H9 (cell line): ENCODE results near the gene ARID3A. TPM values are rescaled to one million over a fixed set of nuclear protein-coding genes. Genes with fewer than 3 reads are reported as not detected.

Experiments used
- DNase-seq: peaks from one replicate; pipeline ENCODE4 v3.0.0-alpha.2; 2017
- H2AFZ ChIP-seq: one replicate; pipeline ENCODE4 v1.6.1; 2013; ENCODE audit warnings: mild to moderate bottlenecking, low read length, control low read depth, moderate library complexity
- H2AK5ac ChIP-seq: 2 replicates; pipeline ENCODE4 v1.6.1; 2013; ENCODE audit warnings: low read length, control low read depth, mixed read lengths; ENCODE audit not compliant: insufficient read length
- H2BK120ac ChIP-seq: one replicate; pipeline ENCODE4 v1.6.1; 2013; ENCODE audit warnings: low read depth, mild to moderate bottlenecking, low read length, control low read depth, inconsistent platforms; ENCODE audit not compliant: poor library complexity, severe bottlenecking
- H2BK12ac ChIP-seq: 2 replicates; pipeline ENCODE4 v1.6.1; 2013; ENCODE audit warnings: low read length, control low read depth, mixed read lengths, low read depth; ENCODE audit not compliant: insufficient read length
- H2BK15ac ChIP-seq: 2 replicates; pipeline ENCODE4 v1.6.1; 2013; ENCODE audit warnings: low read depth, low read length, control low read depth
- H2BK20ac ChIP-seq: one replicate; pipeline ENCODE4 v1.6.1; 2013; ENCODE audit warnings: low read depth, mild to moderate bottlenecking, low read length, control low read depth, inconsistent platforms; ENCODE audit not compliant: poor library complexity, severe bottlenecking
- H2BK5ac ChIP-seq: 2 replicates; pipeline ENCODE4 v1.6.1; 2013; ENCODE audit warnings: low read length, control low read depth, mixed read lengths; ENCODE audit not compliant: insufficient read length
- H3K14ac ChIP-seq: 2 replicates; pipeline ENCODE4 v1.6.1; 2013; ENCODE audit warnings: low read length, control low read depth; ENCODE audit not compliant: insufficient read depth
- H3K18ac ChIP-seq: 2 replicates; pipeline ENCODE4 v1.6.1; 2013; ENCODE audit warnings: low read depth, mild to moderate bottlenecking, mixed read lengths, low read length, control low read depth; ENCODE audit not compliant: insufficient read length
- H3K23ac ChIP-seq: 2 replicates; pipeline ENCODE4 v1.6.1; 2013; ENCODE audit warnings: low read length, control low read depth, mixed read lengths, low read depth; ENCODE audit not compliant: insufficient read length
- H3K23me2 ChIP-seq: 2 replicates; pipeline ENCODE4 v1.6.1; 2013; ENCODE audit warnings: low read depth, mild to moderate bottlenecking, mixed read lengths, low read length, control low read depth; ENCODE audit not compliant: insufficient read length, poor library complexity, severe bottlenecking
- H3K27ac ChIP-seq: 2 replicates; pipeline ENCODE4 v1.5.1; 2013; ENCODE audit warnings: low read length, control low read depth, mixed read lengths, low read depth; ENCODE audit not compliant: insufficient read length
- H3K27me3 ChIP-seq: 2 replicates; pipeline ENCODE4 v1.6.1; 2013; ENCODE audit warnings: low read length, control low read depth, inconsistent platforms; ENCODE audit not compliant: insufficient read depth
- H3K4ac ChIP-seq: 2 replicates; pipeline ENCODE4 v1.6.1; 2013; ENCODE audit warnings: low read depth, mild to moderate bottlenecking, control low read depth, inconsistent platforms, low read length, moderate library complexity
- H3K4me1 ChIP-seq: 2 replicates; pipeline ENCODE4 v1.6.1; 2013; ENCODE audit warnings: low read length, control low read depth, inconsistent platforms; ENCODE audit not compliant: insufficient read depth
- H3K4me2 ChIP-seq: 2 replicates; pipeline ENCODE4 v1.6.1; 2013; ENCODE audit warnings: low read length, control low read depth, mixed read lengths; ENCODE audit not compliant: insufficient read length, insufficient read depth
- H3K56ac ChIP-seq: 2 replicates; pipeline ENCODE4 v1.6.1; 2013; ENCODE audit warnings: low read depth, mild to moderate bottlenecking, mixed read lengths, low read length, control low read depth; ENCODE audit not compliant: insufficient read length
- H3K79me1 ChIP-seq: 2 replicates; pipeline ENCODE4 v1.6.1; 2013; ENCODE audit warnings: low read depth, mild to moderate bottlenecking, moderate library complexity, low read length, control low read depth, inconsistent platforms; ENCODE audit not compliant: insufficient read depth, poor library complexity, severe bottlenecking
- H3K79me2 ChIP-seq: 2 replicates; pipeline ENCODE4 v1.6.1; 2013; ENCODE audit warnings: low read length, control low read depth, inconsistent platforms; ENCODE audit not compliant: insufficient read depth
- H3K9ac ChIP-seq: 2 replicates; pipeline ENCODE4 v1.6.1; 2013; ENCODE audit warnings: low read length, control low read depth, mixed read lengths; ENCODE audit not compliant: insufficient read length; ENCODE audit errors: extremely low read depth
- H3K9me3 ChIP-seq: one replicate; pipeline ENCODE4 v1.6.1; 2013; ENCODE audit warnings: low read depth, low read length, inconsistent platforms; ENCODE audit not compliant: control insufficient read depth
- H3T11ph ChIP-seq: one replicate; pipeline ENCODE4 v1.6.1; 2013; ENCODE audit warnings: mild to moderate bottlenecking, low read length, control low read depth, inconsistent platforms
- H4K20me1 ChIP-seq: one replicate; pipeline ENCODE4 v1.6.1; 2013; ENCODE audit not compliant: control insufficient read depth, insufficient read length, insufficient read depth
- H4K5ac ChIP-seq: 2 replicates; pipeline ENCODE4 v1.6.1; 2013; ENCODE audit warnings: low read depth, mild to moderate bottlenecking, mixed read lengths, low read length, control low read depth; ENCODE audit not compliant: insufficient read length
- H4K8ac ChIP-seq: replicated peaks from 2 replicates; pipeline ENCODE4 v1.6.1; 2013; ENCODE audit warnings: low read length, control low read depth, mixed read lengths, low read depth; ENCODE audit not compliant: insufficient read length
- H4K91ac ChIP-seq: 2 replicates; pipeline ENCODE4 v1.6.1; 2013; ENCODE audit warnings: low read depth, mild to moderate bottlenecking, moderate library complexity, mixed read lengths, low read length, control low read depth; ENCODE audit not compliant: insufficient read length
- H3K27ac Mint-ChIP-seq, 3 experiments: 2 replicates in 2 of 3; 3 replicates in 1 of 3; pipeline ENCODE4 v1.8.0; 2020 to 2021; ENCODE audit warnings: mixed read lengths in 3 of 3, mild to moderate bottlenecking in 1 of 3, moderate library complexity in 1 of 3
- H3K27me3 Mint-ChIP-seq: 2 replicates; pipeline ENCODE4 v1.8.0; 2021; ENCODE audit warnings: low read depth, mild to moderate bottlenecking, moderate library complexity, mixed read lengths
- H3K36me3 Mint-ChIP-seq, 3 experiments: 2 replicates in 2 of 3; 3 replicates in 1 of 3; pipeline ENCODE4 v1.8.0; 2020 to 2021; ENCODE audit warnings: low read depth in 3 of 3, mixed read lengths in 3 of 3; ENCODE audit not compliant: insufficient read depth in 1 of 3
- H3K4me1 Mint-ChIP-seq, 2 experiments: 2 replicates each; pipeline ENCODE4 v1.8.0; 2020; ENCODE audit warnings: mixed read lengths in 2 of 2
- H3K4me3 Mint-ChIP-seq, 2 experiments: 2 replicates in 1 of 2; 3 replicates in 1 of 2; pipeline ENCODE4 v1.8.0; 2020 to 2021; ENCODE audit warnings: mild to moderate bottlenecking in 2 of 2, mixed read lengths in 2 of 2, moderate library complexity in 1 of 2
- H3K9me3 Mint-ChIP-seq, 2 experiments: 2 replicates in 1 of 2; 3 replicates in 1 of 2; pipeline ENCODE4 v1.8.0; 2020; ENCODE audit warnings: mild to moderate bottlenecking in 2 of 2, mixed read lengths in 2 of 2, moderate library complexity in 1 of 2
- CTCF ChIP-seq: fragments of 200-600 bp; sonication (generic); conservative IDR thresholded peaks from 3 replicates; pipeline ENCODE4 v1.8.0; 2021; ENCODE audit warnings: antibody characterized with exemption, mild to moderate bottlenecking
- WGBS: extraction: QIAGEN DNeasy Blood & Tissue Kit; methylation state at CpG from one replicate; pipeline ENCODE4 v1.1.7; 2013; ENCODE audit warnings: missing lambda C conversion rate, low lambda C conversion rate, mixed read lengths; ENCODE audit not compliant: insufficient read length; ENCODE audit errors: extremely low coverage; 5-methylcytosine and 5-hydroxymethylcytosine counted together
- total RNA-seq: library from RNA; stranded (reverse); gene quantifications from 2 replicates; pipeline ENCODE4 v1.2.1, GENCODE V29; 2021

ARID3A gene
- total RNA-seq, 1 experiment from 2014 or later, result 98.3 TPM

- H3K79me1 ChIP-seq, result no peaks in the 10 kb centered on the region
- no peak overlapping the region for H2BK12ac ChIP-seq
- H2BK120ac ChIP-seq, result no peak overlapping the region
- no peaks in the 10 kb centered on the region for H3K27me3 Mint-ChIP-seq
- no peaks in the 10 kb centered on the region for H3K27me3 ChIP-seq
- no peak overlapping the region for H3K18ac ChIP-seq
- no peaks in the 10 kb centered on the region for H4K20me1 ChIP-seq
- DNase-seq, result no peak
- no peak overlapping the region for H2AK5ac ChIP-seq
- H3K23ac ChIP-seq, result no peak overlapping the region
- no peak overlapping the region for H2BK5ac ChIP-seq
- H3K36me3 Mint-ChIP-seq, result peaks cover 19 to 45% (median 32%) of the 10 kb centered on the region in 3 experiments
- H3K27ac Mint-ChIP-seq, result peak overlapping the region in 1 of 3 experiments; percentile 35; a peak in 2 of 7 replicates
- no peak overlapping the region for H4K91ac ChIP-seq
- no peak overlapping the region for H2AFZ ChIP-seq
- H3K4me1 Mint-ChIP-seq, result peaks cover 4 to 44% of the 10 kb centered on the region in 2 experiments
- no peaks in the 10 kb centered on the region for H3K9me3 ChIP-seq
- WGBS, result no CpG with 5 or more reads among the region's 8 CpGs
- H2BK20ac ChIP-seq, result no peak overlapping the region
- no peak overlapping the region for H3K9ac ChIP-seq
- no peak overlapping the region for H3K56ac ChIP-seq
- H3K9me3 Mint-ChIP-seq, result peaks cover 2 to 4% of the 10 kb centered on the region in 2 experiments; a peak in 3 of 5 replicates
- H4K5ac ChIP-seq, result no peak overlapping the region
- H3K4me1 ChIP-seq, result no peaks in the 10 kb centered on the region
- no peak overlapping the region for H3T11ph ChIP-seq
- no peak overlapping the region for H3K4me3 Mint-ChIP-seq
- H3K23me2 ChIP-seq, result no peaks in the 10 kb centered on the region
- H3K4ac ChIP-seq, result no peak overlapping the region
- no peak overlapping the region for H2BK15ac ChIP-seq
- H3K79me2 ChIP-seq, result no peaks in the 10 kb centered on the region
- no peak overlapping the region for H3K4me2 ChIP-seq
- H3K27ac ChIP-seq, result no peak overlapping the region
- TF ChIP-seq CTCF, result no peak
- H4K8ac ChIP-seq, result no peak overlapping the region
- H3K14ac ChIP-seq, result no peak overlapping the region
Observed at GRCh38 chr19:960601-960938, 34.7 kb downstream of the ARID3A start.
